H9 (cell line): ENCODE measurements around the gene EPS8L1. TPM values are rescaled to one million over a fixed set of nuclear protein-coding genes. Genes with fewer than 3 reads are reported as not detected.

Experiments used
- DNase-seq: peaks from one replicate; pipeline ENCODE4 v3.0.0-alpha.2; 2017
- H2AFZ ChIP-seq: one replicate; pipeline ENCODE4 v1.6.1; 2013; ENCODE audit warnings: mild to moderate bottlenecking, low read length, control low read depth, moderate library complexity
- H2AK5ac ChIP-seq: 2 replicates; pipeline ENCODE4 v1.6.1; 2013; ENCODE audit warnings: low read length, control low read depth, mixed read lengths; ENCODE audit not compliant: insufficient read length
- H2BK120ac ChIP-seq: one replicate; pipeline ENCODE4 v1.6.1; 2013; ENCODE audit warnings: low read depth, mild to moderate bottlenecking, low read length, control low read depth, inconsistent platforms; ENCODE audit not compliant: poor library complexity, severe bottlenecking
- H2BK12ac ChIP-seq: 2 replicates; pipeline ENCODE4 v1.6.1; 2013; ENCODE audit warnings: low read length, control low read depth, mixed read lengths, low read depth; ENCODE audit not compliant: insufficient read length
- H2BK15ac ChIP-seq: 2 replicates; pipeline ENCODE4 v1.6.1; 2013; ENCODE audit warnings: low read depth, low read length, control low read depth
- H2BK20ac ChIP-seq: one replicate; pipeline ENCODE4 v1.6.1; 2013; ENCODE audit warnings: low read depth, mild to moderate bottlenecking, low read length, control low read depth, inconsistent platforms; ENCODE audit not compliant: poor library complexity, severe bottlenecking
- H2BK5ac ChIP-seq: 2 replicates; pipeline ENCODE4 v1.6.1; 2013; ENCODE audit warnings: low read length, control low read depth, mixed read lengths; ENCODE audit not compliant: insufficient read length
- H3K14ac ChIP-seq: 2 replicates; pipeline ENCODE4 v1.6.1; 2013; ENCODE audit warnings: low read length, control low read depth; ENCODE audit not compliant: insufficient read depth
- H3K18ac ChIP-seq: 2 replicates; pipeline ENCODE4 v1.6.1; 2013; ENCODE audit warnings: low read depth, mild to moderate bottlenecking, mixed read lengths, low read length, control low read depth; ENCODE audit not compliant: insufficient read length
- H3K23ac ChIP-seq: 2 replicates; pipeline ENCODE4 v1.6.1; 2013; ENCODE audit warnings: low read length, control low read depth, mixed read lengths, low read depth; ENCODE audit not compliant: insufficient read length
- H3K23me2 ChIP-seq: 2 replicates; pipeline ENCODE4 v1.6.1; 2013; ENCODE audit warnings: low read depth, mild to moderate bottlenecking, mixed read lengths, low read length, control low read depth; ENCODE audit not compliant: insufficient read length, poor library complexity, severe bottlenecking
- H3K27ac ChIP-seq: 2 replicates; pipeline ENCODE4 v1.5.1; 2013; ENCODE audit warnings: low read length, control low read depth, mixed read lengths, low read depth; ENCODE audit not compliant: insufficient read length
- H3K27me3 ChIP-seq: 2 replicates; pipeline ENCODE4 v1.6.1; 2013; ENCODE audit warnings: low read length, control low read depth, inconsistent platforms; ENCODE audit not compliant: insufficient read depth
- H3K4ac ChIP-seq: 2 replicates; pipeline ENCODE4 v1.6.1; 2013; ENCODE audit warnings: low read depth, mild to moderate bottlenecking, control low read depth, inconsistent platforms, low read length, moderate library complexity
- H3K4me1 ChIP-seq: 2 replicates; pipeline ENCODE4 v1.6.1; 2013; ENCODE audit warnings: low read length, control low read depth, inconsistent platforms; ENCODE audit not compliant: insufficient read depth
- H3K4me2 ChIP-seq: 2 replicates; pipeline ENCODE4 v1.6.1; 2013; ENCODE audit warnings: low read length, control low read depth, mixed read lengths; ENCODE audit not compliant: insufficient read length, insufficient read depth
- H3K56ac ChIP-seq: 2 replicates; pipeline ENCODE4 v1.6.1; 2013; ENCODE audit warnings: low read depth, mild to moderate bottlenecking, mixed read lengths, low read length, control low read depth; ENCODE audit not compliant: insufficient read length
- H3K79me1 ChIP-seq: 2 replicates; pipeline ENCODE4 v1.6.1; 2013; ENCODE audit warnings: low read depth, mild to moderate bottlenecking, moderate library complexity, low read length, control low read depth, inconsistent platforms; ENCODE audit not compliant: insufficient read depth, poor library complexity, severe bottlenecking
- H3K79me2 ChIP-seq: 2 replicates; pipeline ENCODE4 v1.6.1; 2013; ENCODE audit warnings: low read length, control low read depth, inconsistent platforms; ENCODE audit not compliant: insufficient read depth
- H3K9ac ChIP-seq: 2 replicates; pipeline ENCODE4 v1.6.1; 2013; ENCODE audit warnings: low read length, control low read depth, mixed read lengths; ENCODE audit not compliant: insufficient read length; ENCODE audit errors: extremely low read depth
- H3K9me3 ChIP-seq: one replicate; pipeline ENCODE4 v1.6.1; 2013; ENCODE audit warnings: low read depth, low read length, inconsistent platforms; ENCODE audit not compliant: control insufficient read depth
- H3T11ph ChIP-seq: one replicate; pipeline ENCODE4 v1.6.1; 2013; ENCODE audit warnings: mild to moderate bottlenecking, low read length, control low read depth, inconsistent platforms
- H4K20me1 ChIP-seq: one replicate; pipeline ENCODE4 v1.6.1; 2013; ENCODE audit not compliant: control insufficient read depth, insufficient read length, insufficient read depth
- H4K5ac ChIP-seq: 2 replicates; pipeline ENCODE4 v1.6.1; 2013; ENCODE audit warnings: low read depth, mild to moderate bottlenecking, mixed read lengths, low read length, control low read depth; ENCODE audit not compliant: insufficient read length
- H4K8ac ChIP-seq: replicated peaks from 2 replicates; pipeline ENCODE4 v1.6.1; 2013; ENCODE audit warnings: low read length, control low read depth, mixed read lengths, low read depth; ENCODE audit not compliant: insufficient read length
- H4K91ac ChIP-seq: 2 replicates; pipeline ENCODE4 v1.6.1; 2013; ENCODE audit warnings: low read depth, mild to moderate bottlenecking, moderate library complexity, mixed read lengths, low read length, control low read depth; ENCODE audit not compliant: insufficient read length
- H3K27ac Mint-ChIP-seq, 3 experiments: 2 replicates in 2 of 3; 3 replicates in 1 of 3; pipeline ENCODE4 v1.8.0; 2020 to 2021; ENCODE audit warnings: mixed read lengths in 3 of 3, mild to moderate bottlenecking in 1 of 3, moderate library complexity in 1 of 3
- H3K27me3 Mint-ChIP-seq: 2 replicates; pipeline ENCODE4 v1.8.0; 2021; ENCODE audit warnings: low read depth, mild to moderate bottlenecking, moderate library complexity, mixed read lengths
- H3K36me3 Mint-ChIP-seq, 3 experiments: 2 replicates in 2 of 3; 3 replicates in 1 of 3; pipeline ENCODE4 v1.8.0; 2020 to 2021; ENCODE audit warnings: low read depth in 3 of 3, mixed read lengths in 3 of 3; ENCODE audit not compliant: insufficient read depth in 1 of 3
- H3K4me1 Mint-ChIP-seq, 2 experiments: 2 replicates each; pipeline ENCODE4 v1.8.0; 2020; ENCODE audit warnings: mixed read lengths in 2 of 2
- H3K4me3 Mint-ChIP-seq, 2 experiments: 2 replicates in 1 of 2; 3 replicates in 1 of 2; pipeline ENCODE4 v1.8.0; 2020 to 2021; ENCODE audit warnings: mild to moderate bottlenecking in 2 of 2, mixed read lengths in 2 of 2, moderate library complexity in 1 of 2
- H3K9me3 Mint-ChIP-seq, 2 experiments: 2 replicates in 1 of 2; 3 replicates in 1 of 2; pipeline ENCODE4 v1.8.0; 2020; ENCODE audit warnings: mild to moderate bottlenecking in 2 of 2, mixed read lengths in 2 of 2, moderate library complexity in 1 of 2
- WGBS: extraction: QIAGEN DNeasy Blood & Tissue Kit; methylation state at CpG from one replicate; pipeline ENCODE4 v1.1.7; 2013; ENCODE audit warnings: missing lambda C conversion rate, low lambda C conversion rate, mixed read lengths; ENCODE audit not compliant: insufficient read length; ENCODE audit errors: extremely low coverage; 5-methylcytosine and 5-hydroxymethylcytosine counted together
- total RNA-seq: library from RNA; stranded (reverse); gene quantifications from 2 replicates; pipeline ENCODE4 v1.2.1, GENCODE V29; 2021
- TF ChIP-seq, protein P1 (sequence below): fragments of 200-600 bp; sonication (generic); conservative IDR thresholded peaks from 3 replicates; pipeline ENCODE4 v1.8.0; 2021; ENCODE audit warnings: antibody characterized with exemption, mild to moderate bottlenecking

The EPS8L1 gene
- total RNA-seq, 1 experiment from 2014 or later = 24.0 TPM

DNA sequence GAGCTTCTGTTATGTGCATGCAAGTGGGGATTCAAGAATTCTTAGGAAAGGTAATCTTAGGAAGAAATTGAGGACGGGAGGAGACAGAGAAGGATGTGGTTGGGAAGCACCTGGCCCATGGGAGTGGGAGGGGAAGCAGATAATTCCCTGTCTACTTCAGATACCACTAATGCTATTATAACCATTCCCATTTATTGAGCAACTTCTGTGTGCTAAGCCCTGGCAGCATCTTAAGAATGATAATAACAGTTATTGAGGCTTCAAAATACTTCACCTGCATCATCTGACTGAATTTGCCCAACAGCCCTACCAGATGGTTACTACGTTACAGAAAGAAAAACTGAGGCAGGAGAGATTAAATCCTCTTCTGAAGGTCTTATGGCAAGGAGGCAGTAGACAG is 1.4 kb downstream of the EPS8L1 start:
- Histone ChIP-seq H3K27me3 (peaks cover 10% of the 10 kb centered on the region; the same call in 1 of the 2 replicates), H4K5ac (no peak overlapping the region), H2BK120ac (no peak overlapping the region), H3K4me1 (peaks cover 5% of the 10 kb centered on the region; the same call in 1 of the 2 replicates), H3K9me3 (no peaks in the 10 kb centered on the region), H3K23ac (no peak overlapping the region), H4K8ac (no peak overlapping the region), H3T11ph (no peak overlapping the region), H2BK12ac (no peak overlapping the region), H2BK20ac (no peak overlapping the region), H3K18ac (no peak overlapping the region), H3K27ac (no peak overlapping the region), H3K23me2 (peaks cover 17% of the 10 kb centered on the region), H3K79me2 (no peaks in the 10 kb centered on the region), H2AK5ac (no peak overlapping the region), H4K20me1 (no peaks in the 10 kb centered on the region), H2BK15ac (no peak overlapping the region), H3K14ac (no peak overlapping the region), H4K91ac (no peak overlapping the region), H3K56ac (no peak overlapping the region), H3K4ac (no peak overlapping the region), H2AFZ (no peak overlapping the region), H2BK5ac (no peak overlapping the region), H3K4me2 (no peak overlapping the region), H3K9ac (no peak overlapping the region), H3K79me1 (no peaks in the 10 kb centered on the region)
- H3K4me3 Mint-ChIP-seq = peak overlapping the region in 1 of 2 experiments; percentile 1; a peak in 1 of 5 replicates
- TF ChIP-seq, protein P1, sequence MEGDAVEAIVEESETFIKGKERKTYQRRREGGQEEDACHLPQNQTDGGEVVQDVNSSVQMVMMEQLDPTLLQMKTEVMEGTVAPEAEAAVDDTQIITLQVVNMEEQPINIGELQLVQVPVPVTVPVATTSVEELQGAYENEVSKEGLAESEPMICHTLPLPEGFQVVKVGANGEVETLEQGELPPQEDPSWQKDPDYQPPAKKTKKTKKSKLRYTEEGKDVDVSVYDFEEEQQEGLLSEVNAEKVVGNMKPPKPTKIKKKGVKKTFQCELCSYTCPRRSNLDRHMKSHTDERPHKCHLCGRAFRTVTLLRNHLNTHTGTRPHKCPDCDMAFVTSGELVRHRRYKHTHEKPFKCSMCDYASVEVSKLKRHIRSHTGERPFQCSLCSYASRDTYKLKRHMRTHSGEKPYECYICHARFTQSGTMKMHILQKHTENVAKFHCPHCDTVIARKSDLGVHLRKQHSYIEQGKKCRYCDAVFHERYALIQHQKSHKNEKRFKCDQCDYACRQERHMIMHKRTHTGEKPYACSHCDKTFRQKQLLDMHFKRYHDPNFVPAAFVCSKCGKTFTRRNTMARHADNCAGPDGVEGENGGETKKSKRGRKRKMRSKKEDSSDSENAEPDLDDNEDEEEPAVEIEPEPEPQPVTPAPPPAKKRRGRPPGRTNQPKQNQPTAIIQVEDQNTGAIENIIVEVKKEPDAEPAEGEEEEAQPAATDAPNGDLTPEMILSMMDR = no peak
- DNase-seq = no peak
- peaks cover 0 to 2% (median 0%) of the 10 kb centered on the region in 3 experiments; a peak in 2 of 7 replicates for H3K36me3 Mint-ChIP-seq
- peaks cover 25 to 33% of the 10 kb centered on the region in 2 experiments for H3K4me1 Mint-ChIP-seq
- WGBS = no CpG with 5 or more reads among the region's 2 CpGs
- H3K9me3 Mint-ChIP-seq = peaks cover 2 to 8% of the 10 kb centered on the region in 2 experiments; a peak in 3 of 5 replicates
- H3K27ac Mint-ChIP-seq = no peak overlapping the region
- peaks cover 72% of the 10 kb centered on the region for H3K27me3 Mint-ChIP-seq
